ENCODE data around the gene POMT1.
A peak's percentile ranks its signal among the peaks of the same experiment; 100 is the strongest.
"Not testable (repeated sequence)": the region's sequence is repeated elsewhere in the genome, so short reads cannot be mapped to it uniquely, and the experiment has no call there.

The POMT1 gene

GRCh38 chr9:131496844-131497405, 5.8 kb upstream of the POMT1 start:
- no peak for DNase-seq (ENCODE audit: low read depth, low spot score)

- DNase-seq (ENCODE audit: low read depth, low spot score) = no peak
These were observed 3.4 kb upstream of the POMT1 start for GRCh38 chr9:131499254-131499767.

- no peak for DNase-seq (ENCODE audit: low read depth, low spot score)
These were observed 2.3 kb upstream of the POMT1 start for GRCh38 chr9:131500377-131500776.

- DNase-seq (ENCODE audit: low read depth, low spot score) = peak; percentile 47
These were observed 1.7 kb upstream of the POMT1 start for GRCh38 chr9:131500939-131501541.

- peak; percentile 47 for DNase-seq (ENCODE audit: low read depth, low spot score)
These were observed 1.1 kb downstream of the POMT1 start for GRCh38 chr9:131503626-131504465.

GRCh38 chr9:131505012-131505411, 2.3 kb downstream of the POMT1 start:
- DNase-seq (ENCODE audit: low read depth, low spot score) = no peak

- no peak for DNase-seq (ENCODE audit: low read depth, low spot score)
These were observed 8.7 kb downstream of the POMT1 start for GRCh38 chr9:131511416-131511815.

GRCh38 chr9:131511880-131512279, 9.2 kb downstream of the POMT1 start:
- no peak for DNase-seq (ENCODE audit: low read depth, low spot score)

GRCh38 chr9:131513177-131513576, 10.5 kb downstream of the POMT1 start:
- no peak for DNase-seq (ENCODE audit: low read depth, low spot score)

GRCh38 chr9:131515559-131516031, 12.9 kb downstream of the POMT1 start:
- not testable (repeated sequence) for DNase-seq (ENCODE audit: low read depth, low spot score)

GRCh38 chr9:131516100-131516499, 13.4 kb downstream of the POMT1 start:
- no peak for DNase-seq (ENCODE audit: low read depth, low spot score)

GRCh38 chr9:131516930-131517329, 14.2 kb downstream of the POMT1 start:
- DNase-seq (ENCODE audit: low read depth, low spot score) = no peak

GRCh38 chr9:131517761-131518190, 15.1 kb downstream of the POMT1 start:
- DNase-seq (ENCODE audit: low read depth, low spot score) = no peak

GRCh38 chr9:131518553-131518952, 15.8 kb downstream of the POMT1 start:
- no peak for DNase-seq (ENCODE audit: low read depth, low spot score)

- DNase-seq (ENCODE audit: low read depth, low spot score) = no peak
These were observed 17.8 kb downstream of the POMT1 start for GRCh38 chr9:131520503-131520902.

GRCh38 chr9:131521203-131521602, 18.5 kb downstream of the POMT1 start:
- no peak for DNase-seq (ENCODE audit: low read depth, low spot score)

- DNase-seq (ENCODE audit: low read depth, low spot score) = no peak
These were observed 19.1 kb downstream of the POMT1 start for GRCh38 chr9:131521822-131522221.

GRCh38 chr9:131522257-131523085, 19.8 kb downstream of the POMT1 start:
- no peak for DNase-seq (ENCODE audit: low read depth, low spot score)

GRCh38 chr9:131523086-131523388, 20.3 kb downstream of the POMT1 start:
- DNase-seq (ENCODE audit: low read depth, low spot score) = no peak

- DNase-seq (ENCODE audit: low read depth, low spot score) = no peak
These were observed 21.0 kb downstream of the POMT1 start for GRCh38 chr9:131523451-131524435.
